Calu3 (cell line): ENCODE measurements around the gene CHAT. TPM values are rescaled to one million over a fixed set of nuclear protein-coding genes. Genes with fewer than 3 reads are reported as not detected.
A peak's percentile ranks its signal among the peaks of the same experiment; 100 is the strongest.

ENCODE experiments used
- BruUV-seq: library from RNA; stranded (reverse); fragments of 400-500 nt; replicated peaks from 2 replicates; lab custom pipeline; 2021; lab: Mats Ljungman, UMichigan
- CTCF ChIA-PET: fragments of 300-600 bp; sonication (Branson Sonifier 250); formaldehyde crosslinking; loops from one replicate; lab custom pipeline; 2022; ENCODE audit warnings: antibody characterized with exemption; lab: Charles Lee
- DNase-seq: peaks from one replicate; pipeline ENCODE4 v3.0.0; 2022
- H3K27ac Mint-ChIP-seq: one replicate; pipeline ENCODE4 v1.8.0; 2022; ENCODE audit warnings: mixed read lengths; ENCODE audit not compliant: unreplicated experiment
- H3K27me3 Mint-ChIP-seq: one replicate; pipeline ENCODE4 v1.8.0; 2022; ENCODE audit warnings: mixed read lengths; ENCODE audit not compliant: unreplicated experiment
- H3K36me3 Mint-ChIP-seq: one replicate; pipeline ENCODE4 v1.8.0; 2022; ENCODE audit warnings: mild to moderate bottlenecking, moderate library complexity, mixed read lengths; ENCODE audit not compliant: insufficient read depth, unreplicated experiment
- H3K4me1 Mint-ChIP-seq: one replicate; pipeline ENCODE4 v1.8.0; 2022; ENCODE audit warnings: mild to moderate bottlenecking, low read depth, mixed read lengths; ENCODE audit not compliant: unreplicated experiment
- H3K4me3 Mint-ChIP-seq: one replicate; pipeline ENCODE4 v1.8.0; 2022; ENCODE audit warnings: mild to moderate bottlenecking, low read depth, moderate library complexity, mixed read lengths; ENCODE audit not compliant: unreplicated experiment
- H3K9me3 Mint-ChIP-seq: one replicate; pipeline ENCODE4 v1.8.0; 2022; ENCODE audit warnings: low read depth, mixed read lengths; ENCODE audit not compliant: unreplicated experiment
- intact Hi-C: fragments of 100-400 bp; cut with micrococcal nuclease; formaldehyde crosslinking; loops from one replicate; pipeline ENCODE4 v1.10.0; 2022; ENCODE audit not compliant: unreplicated experiment
- total RNA-seq: library from RNA; stranded (reverse); gene quantifications from 2 replicates; pipeline ENCODE4 v1.2.3, GENCODE V29; 2022
- TF ChIP-seq, protein P1 (sequence below): fragments of 200-600 bp; IDR thresholded peaks from one replicate; pipeline ENCODE4 v1.8.0; 2022; ENCODE audit warnings: antibody characterized with exemption; ENCODE audit not compliant: unreplicated experiment

Gene CHAT
- total RNA-seq, 1 experiment from 2014 or later, result not detected

DNA sequence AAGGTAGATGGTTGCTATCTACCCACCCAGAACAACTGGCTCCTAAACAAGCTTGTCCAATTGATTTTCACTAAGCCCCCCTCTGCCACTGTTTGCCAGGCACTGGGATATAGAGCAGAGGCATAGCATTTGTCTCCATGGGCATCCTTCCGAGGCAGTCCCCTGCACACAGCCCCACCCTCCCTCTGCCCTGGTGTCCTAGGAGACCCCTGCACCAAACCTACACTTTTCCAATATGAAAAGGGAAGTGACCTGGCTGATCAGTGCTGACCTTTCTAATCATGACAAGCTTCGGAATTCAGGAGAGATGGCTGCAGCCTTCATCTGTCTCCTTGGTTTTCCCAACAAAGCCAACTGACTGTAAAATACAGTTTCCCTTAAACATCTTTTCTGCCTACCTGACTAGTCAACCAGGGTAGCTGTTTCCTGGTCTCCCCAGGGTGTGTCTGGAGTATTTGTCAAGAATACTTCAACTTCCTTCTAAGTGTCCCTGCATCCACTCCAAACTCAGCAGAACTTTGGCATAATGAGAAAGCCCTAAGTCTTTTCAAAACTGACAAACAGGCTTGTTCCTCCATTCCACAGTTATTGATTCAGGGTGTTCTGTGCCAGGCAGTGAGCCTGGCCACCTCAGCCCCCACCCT, 11.3 kb upstream of the CHAT start:
- peaks cover 87% of the 10 kb centered on the region for H3K27me3 Mint-ChIP-seq
- CTCF ChIA-PET, result no interaction called here
- peaks cover 5% of the 10 kb centered on the region for H3K36me3 Mint-ChIP-seq
- intact Hi-C loops, result no loop called here
- no peak overlapping the region for H3K27ac Mint-ChIP-seq
- BruUV-seq, result no TSS peak
- no peaks in the 10 kb centered on the region for H3K9me3 Mint-ChIP-seq
- DNase-seq, result no peak
- H3K4me1 Mint-ChIP-seq, result peaks cover 19% of the 10 kb centered on the region
- TF ChIP-seq, protein P1, sequence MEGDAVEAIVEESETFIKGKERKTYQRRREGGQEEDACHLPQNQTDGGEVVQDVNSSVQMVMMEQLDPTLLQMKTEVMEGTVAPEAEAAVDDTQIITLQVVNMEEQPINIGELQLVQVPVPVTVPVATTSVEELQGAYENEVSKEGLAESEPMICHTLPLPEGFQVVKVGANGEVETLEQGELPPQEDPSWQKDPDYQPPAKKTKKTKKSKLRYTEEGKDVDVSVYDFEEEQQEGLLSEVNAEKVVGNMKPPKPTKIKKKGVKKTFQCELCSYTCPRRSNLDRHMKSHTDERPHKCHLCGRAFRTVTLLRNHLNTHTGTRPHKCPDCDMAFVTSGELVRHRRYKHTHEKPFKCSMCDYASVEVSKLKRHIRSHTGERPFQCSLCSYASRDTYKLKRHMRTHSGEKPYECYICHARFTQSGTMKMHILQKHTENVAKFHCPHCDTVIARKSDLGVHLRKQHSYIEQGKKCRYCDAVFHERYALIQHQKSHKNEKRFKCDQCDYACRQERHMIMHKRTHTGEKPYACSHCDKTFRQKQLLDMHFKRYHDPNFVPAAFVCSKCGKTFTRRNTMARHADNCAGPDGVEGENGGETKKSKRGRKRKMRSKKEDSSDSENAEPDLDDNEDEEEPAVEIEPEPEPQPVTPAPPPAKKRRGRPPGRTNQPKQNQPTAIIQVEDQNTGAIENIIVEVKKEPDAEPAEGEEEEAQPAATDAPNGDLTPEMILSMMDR, result no peak
- H3K4me3 Mint-ChIP-seq, result no peak overlapping the region

DNA sequence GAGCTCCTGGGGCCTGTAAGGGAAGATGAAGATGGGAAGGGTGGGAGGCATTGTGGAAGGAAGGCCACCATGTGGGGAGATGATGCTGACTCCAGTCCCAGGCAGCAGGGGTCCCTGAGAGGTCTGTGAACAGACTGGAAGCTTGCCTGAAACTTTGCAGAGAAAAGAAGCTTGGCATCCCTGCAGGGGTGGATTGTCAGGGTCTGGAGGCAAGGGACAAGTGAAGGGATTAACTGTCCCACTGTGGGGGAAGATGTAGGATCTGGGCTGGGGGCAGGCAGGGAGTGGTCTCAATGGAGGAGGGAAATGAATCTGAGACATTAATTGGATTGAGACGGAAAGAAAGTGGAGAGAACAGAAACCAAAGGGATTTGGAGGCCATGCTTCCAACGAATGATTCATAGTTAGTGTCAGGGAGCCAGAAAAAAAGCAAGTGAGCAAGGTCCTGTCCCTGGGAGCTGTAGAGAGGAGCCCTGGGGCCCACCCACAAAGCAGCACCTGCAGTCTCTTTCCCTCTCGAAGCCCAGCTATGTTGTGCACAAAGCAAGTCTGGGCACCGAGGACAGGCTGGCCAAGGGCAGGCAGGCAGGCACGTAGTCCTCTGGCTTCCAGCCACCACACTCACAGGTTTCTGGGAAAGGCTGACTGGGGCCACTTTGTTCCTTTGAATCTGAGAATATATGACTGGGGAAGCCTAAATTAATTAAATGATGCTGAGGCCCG, 8.5 kb upstream of the CHAT start:
- CTCF ChIA-PET, result no interaction called here
- intact Hi-C loops, result no loop called here

DNA sequence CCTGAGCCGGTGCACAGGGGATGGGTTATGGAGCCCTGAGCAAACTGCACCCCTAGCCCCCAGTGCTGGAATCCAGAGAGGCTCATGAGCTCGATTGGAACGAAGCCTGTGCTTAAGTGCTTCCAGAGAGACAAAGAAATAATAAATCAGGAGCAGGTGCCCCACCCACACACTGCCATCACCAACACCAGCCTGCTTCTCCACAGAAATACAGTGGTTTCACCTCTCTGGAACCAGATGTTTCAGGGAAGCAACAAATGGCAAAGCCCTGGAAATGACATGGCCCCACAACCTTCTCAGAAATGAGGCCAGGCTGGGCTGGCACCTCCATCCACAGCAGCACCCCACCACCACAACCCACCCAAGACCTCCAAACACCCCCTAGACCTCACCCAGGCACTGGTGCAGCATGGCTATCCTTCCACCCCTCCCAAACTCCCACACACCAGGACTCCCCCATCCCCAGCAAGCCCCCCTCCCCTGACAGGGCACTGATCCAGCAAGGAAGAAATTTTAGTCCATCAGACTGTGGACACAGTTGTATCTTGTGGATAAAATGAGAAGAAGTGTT, 7.8 kb upstream of the CHAT start:
- TF ChIP-seq, protein P1, result no peak
- no peak overlapping the region for H3K27ac Mint-ChIP-seq
- no peaks in the 10 kb centered on the region for H3K9me3 Mint-ChIP-seq
- H3K4me1 Mint-ChIP-seq, result peaks cover 14% of the 10 kb centered on the region
- H3K27me3 Mint-ChIP-seq, result peaks cover 85% of the 10 kb centered on the region
- CTCF ChIA-PET, result interaction anchor here (0.6 to 1.5 kb wide), 2 partner anchors 13 to 610 kb away, joined by 3 read pairs; no protein-coding TSS in a partner anchor
- no TSS peak for BruUV-seq
- no peak for DNase-seq
- intact Hi-C loops, result no loop called here
- H3K4me3 Mint-ChIP-seq, result no peak overlapping the region
- H3K36me3 Mint-ChIP-seq, result no peaks in the 10 kb centered on the region

More for the DNA sequence above, 8.5 kb upstream of the CHAT start:
- Mint-ChIP-seq H3K27me3 (peaks cover 91% of the 10 kb centered on the region), H3K4me1 (peaks cover 19% of the 10 kb centered on the region), H3K36me3 (no peaks in the 10 kb centered on the region), H3K27ac (no peak overlapping the region), H3K4me3 (no peak overlapping the region), H3K9me3 (no peaks in the 10 kb centered on the region)
- DNase-seq, result no peak
- TF ChIP-seq, protein P1, result no peak
- no TSS peak for BruUV-seq

DNA sequence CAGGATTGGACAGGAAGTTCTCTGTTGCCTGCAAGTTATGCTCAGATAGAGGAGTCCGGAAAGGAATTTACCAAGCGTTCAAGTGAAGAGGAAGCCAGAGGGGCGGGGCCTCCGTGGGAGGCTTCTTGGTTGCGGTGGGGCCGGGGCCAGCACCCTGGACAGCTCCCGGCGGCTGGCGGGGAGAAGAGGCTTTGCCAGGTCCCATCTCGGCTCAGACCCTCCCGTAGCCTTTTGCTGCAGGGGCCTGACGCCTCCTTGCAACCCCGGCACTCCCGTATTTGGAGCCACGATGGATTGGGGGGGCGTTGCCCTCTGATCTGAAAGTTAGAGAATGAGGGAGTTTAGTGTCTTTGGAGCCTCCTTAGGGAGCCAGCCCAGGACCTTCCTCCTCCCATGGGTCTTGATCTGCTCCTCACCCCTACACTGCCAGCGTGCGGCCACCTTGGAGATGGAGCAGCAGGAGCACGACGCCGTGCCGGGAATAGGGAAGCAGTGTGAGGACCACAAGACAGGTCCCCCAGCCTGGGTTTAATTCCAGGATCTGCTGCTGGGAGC, 6.8 kb upstream of the CHAT start:
- H3K9me3 Mint-ChIP-seq, result peaks cover 2% of the 10 kb centered on the region
- H3K27me3 Mint-ChIP-seq, result peaks cover 81% of the 10 kb centered on the region
- no peak overlapping the region for H3K27ac Mint-ChIP-seq
- DNase-seq, result peak; percentile 80
- TF ChIP-seq, protein P1, result no peak
- no TSS peak for BruUV-seq
- H3K4me1 Mint-ChIP-seq, result peaks cover 3% of the 10 kb centered on the region
- intact Hi-C loops, result no loop called here
- H3K36me3 Mint-ChIP-seq, result no peaks in the 10 kb centered on the region
- no peak overlapping the region for H3K4me3 Mint-ChIP-seq
- CTCF ChIA-PET, result interaction anchor here (0.6 to 1.5 kb wide), 2 partner anchors 14 to 609 kb away, joined by 3 read pairs; no protein-coding TSS in a partner anchor
